ENCODE measurements around the gene NDUFAB1.
A peak's percentile ranks its signal among the peaks of the same experiment; 100 is the strongest.
"Not testable (repeated sequence)": the region's sequence is repeated elsewhere in the genome, so short reads cannot be mapped to it uniquely, and the experiment has no call there.

NDUFAB1 gene

GRCh38 chr16:23595951-23596720, at the start of gene NDUFAB1:
TSS of gene NDUFAB1 (minus strand) at chr16:23596316. CDS start at chr16:23596290, 26 bp downstream.
- Histone ChIP-seq H3K36me3 (ENCODE audit: insufficient read depth, low read depth, low read length) (peaks cover 28% of the 10 kb centered on the region), H3K4me1 (ENCODE audit: insufficient read depth, low read length) (peaks cover 17% of the 10 kb centered on the region), H3K4me3 (ENCODE audit: low read length) (peak within 1 kb of the TSS; percentile 99), H3K9me3 (ENCODE audit: insufficient read depth, low read depth, low read length) (no peaks in the 10 kb centered on the region), H3K9ac (ENCODE audit: low read depth, low read length) (peak within 1 kb of the TSS; percentile 97), H3K27ac (ENCODE audit: low read length) (peak within 1 kb of the TSS; percentile 72), H3K27me3 (ENCODE audit: insufficient read depth, low read length) (no peaks in the 10 kb centered on the region)

GRCh38 chr16:23642246-23642774, 46.2 kb upstream of the NDUFAB1 start:
- Histone ChIP-seq H3K9me3 (ENCODE audit: insufficient read depth, low read depth, low read length) (no peaks in the 10 kb centered on the region), H3K4me3 (ENCODE audit: low read length) (peak overlapping the region; percentile 100), H3K4me1 (ENCODE audit: insufficient read depth, low read length) (0 out of 2 replicates have a peak, but pooled peaks cover 3% of the 10 kb centered on the region), H3K27ac (ENCODE audit: low read length) (peak overlapping the region; percentile 99), H3K36me3 (ENCODE audit: insufficient read depth, low read depth, low read length) (peaks cover 51% of the 10 kb centered on the region), H3K27me3 (ENCODE audit: insufficient read depth, low read length) (no peaks in the 10 kb centered on the region), H3K9ac (ENCODE audit: low read depth, low read length) (peak overlapping the region; percentile 100; the same call in 1 of the 2 replicates)

GRCh38 chr16:23640931-23641765, 45.0 kb upstream of the NDUFAB1 start, which contains the start of the genes DCTN5 and PALB2:
TSS of gene DCTN5 (plus strand) at chr16:23641466. CDS start at chr16:23641543, 77 bp downstream.
TSS of gene PALB2 (minus strand) at chr16:23641310. CDS start at chr16:23641157, 153 bp downstream.
- Histone ChIP-seq H3K27me3 (ENCODE audit: insufficient read depth, low read length) (no peaks in the 10 kb centered on the region), H3K4me3 (ENCODE audit: low read length) (peak within 1 kb of the TSS; percentile 100), H3K9ac (ENCODE audit: low read depth, low read length) (peak within 1 kb of the TSS; percentile 100), H3K4me1 (ENCODE audit: insufficient read depth, low read length) (0 out of 2 replicates have a peak, but pooled peaks cover 3% of the 10 kb centered on the region), H3K9me3 (ENCODE audit: insufficient read depth, low read depth, low read length) (no peaks in the 10 kb centered on the region), H3K27ac (ENCODE audit: low read length) (peak within 1 kb of the TSS; percentile 99), H3K36me3 (ENCODE audit: insufficient read depth, low read depth, low read length) (peaks cover 54% of the 10 kb centered on the region)

GRCh38 chr16:23640615-23640930, 44.5 kb upstream of the NDUFAB1 start:
- Histone ChIP-seq H3K36me3 (ENCODE audit: insufficient read depth, low read depth, low read length) (peaks cover 54% of the 10 kb centered on the region), H3K9me3 (ENCODE audit: insufficient read depth, low read depth, low read length) (no peaks in the 10 kb centered on the region), H3K27ac (ENCODE audit: low read length) (peak overlapping the region; percentile 99), H3K27me3 (ENCODE audit: insufficient read depth, low read length) (no peaks in the 10 kb centered on the region), H3K4me1 (ENCODE audit: insufficient read depth, low read length) (0 out of 2 replicates have a peak, but pooled peaks cover 3% of the 10 kb centered on the region), H3K4me3 (ENCODE audit: low read length) (peak overlapping the region; percentile 100), H3K9ac (ENCODE audit: low read depth, low read length) (peak overlapping the region; percentile 100)

GRCh38 chr16:23635958-23636357, 39.8 kb upstream of the NDUFAB1 start:
- H3K36me3 ChIP-seq (ENCODE audit: insufficient read depth, low read depth, low read length), result peaks cover 69% of the 10 kb centered on the region

GRCh38 chr16:23634461-23635036, 38.4 kb upstream of the NDUFAB1 start:
- Histone ChIP-seq H3K36me3 (ENCODE audit: insufficient read depth, low read depth, low read length) (peaks cover 80% of the 10 kb centered on the region), H3K4me1 (ENCODE audit: insufficient read depth, low read length) (no peaks in the 10 kb centered on the region), H3K9me3 (ENCODE audit: insufficient read depth, low read depth, low read length) (no peaks in the 10 kb centered on the region), H3K4me3 (ENCODE audit: low read length) (no peak overlapping the region), H3K27ac (ENCODE audit: low read length) (no peak overlapping the region), H3K9ac (ENCODE audit: low read depth, low read length) (no peak overlapping the region), H3K27me3 (ENCODE audit: insufficient read depth, low read length) (no peaks in the 10 kb centered on the region)

More at GRCh38 chr16:23635958-23636357, 39.8 kb upstream of the NDUFAB1 start:
- Histone ChIP-seq H3K27ac (ENCODE audit: low read length) (no peak overlapping the region), H3K9ac (ENCODE audit: low read depth, low read length) (no peak overlapping the region), H3K4me1 (ENCODE audit: insufficient read depth, low read length) (no peaks in the 10 kb centered on the region), H3K27me3 (ENCODE audit: insufficient read depth, low read length) (no peaks in the 10 kb centered on the region), H3K9me3 (ENCODE audit: insufficient read depth, low read depth, low read length) (no peaks in the 10 kb centered on the region), H3K4me3 (ENCODE audit: low read length) (no peak overlapping the region)

- H3K4me1 ChIP-seq (ENCODE audit: insufficient read depth, low read length); H3K27me3 ChIP-seq (ENCODE audit: insufficient read depth, low read length); H3K4me3 ChIP-seq (ENCODE audit: low read length); H3K27ac ChIP-seq (ENCODE audit: low read length); H3K9me3 ChIP-seq (ENCODE audit: insufficient read depth, low read depth, low read length); H3K9ac ChIP-seq (ENCODE audit: low read depth, low read length): not testable (repeated sequence)
- H3K36me3 ChIP-seq (ENCODE audit: insufficient read depth, low read depth, low read length), result peaks cover 85% of the 10 kb centered on the region
These were observed 35.8 kb upstream of the NDUFAB1 start for GRCh38 chr16:23631874-23632273.

GRCh38 chr16:23629516-23629915, 33.4 kb upstream of the NDUFAB1 start:
- H3K27ac ChIP-seq (ENCODE audit: low read length), result no peak overlapping the region
- no peaks in the 10 kb centered on the region for H3K27me3 ChIP-seq (ENCODE audit: insufficient read depth, low read length)
- H3K4me1 ChIP-seq (ENCODE audit: insufficient read depth, low read length), result no peaks in the 10 kb centered on the region
- no peak overlapping the region for H3K4me3 ChIP-seq (ENCODE audit: low read length)
- H3K9ac ChIP-seq (ENCODE audit: low read depth, low read length), result no peak overlapping the region
- H3K36me3 ChIP-seq (ENCODE audit: insufficient read depth, low read depth, low read length), result peaks cover 85% of the 10 kb centered on the region
- no peaks in the 10 kb centered on the region for H3K9me3 ChIP-seq (ENCODE audit: insufficient read depth, low read depth, low read length)

GRCh38 chr16:23624092-23624491, 28.0 kb upstream of the NDUFAB1 start:
- Histone ChIP-seq H3K4me3 (ENCODE audit: low read length) (no peak overlapping the region), H3K9me3 (ENCODE audit: insufficient read depth, low read depth, low read length) (no peaks in the 10 kb centered on the region), H3K36me3 (ENCODE audit: insufficient read depth, low read depth, low read length) (peaks cover 94% of the 10 kb centered on the region), H3K9ac (ENCODE audit: low read depth, low read length) (no peak overlapping the region), H3K27ac (ENCODE audit: low read length) (no peak overlapping the region), H3K4me1 (ENCODE audit: insufficient read depth, low read length) (no peaks in the 10 kb centered on the region), H3K27me3 (ENCODE audit: insufficient read depth, low read length) (no peaks in the 10 kb centered on the region)

GRCh38 chr16:23615805-23616204, 19.7 kb upstream of the NDUFAB1 start:
- Histone ChIP-seq H3K36me3 (ENCODE audit: insufficient read depth, low read depth, low read length) (peaks cover 85% of the 10 kb centered on the region), H3K4me3 (ENCODE audit: low read length) (no peak overlapping the region), H3K27me3 (ENCODE audit: insufficient read depth, low read length) (no peaks in the 10 kb centered on the region), H3K27ac (ENCODE audit: low read length) (no peak overlapping the region), H3K9ac (ENCODE audit: low read depth, low read length) (no peak overlapping the region), H3K4me1 (ENCODE audit: insufficient read depth, low read length) (no peaks in the 10 kb centered on the region), H3K9me3 (ENCODE audit: insufficient read depth, low read depth, low read length) (no peaks in the 10 kb centered on the region)

GRCh38 chr16:23611936-23612335, 15.8 kb upstream of the NDUFAB1 start:
- no peak overlapping the region for H3K27ac ChIP-seq (ENCODE audit: low read length)
- H3K9ac ChIP-seq (ENCODE audit: low read depth, low read length), result no peak overlapping the region
- H3K36me3 ChIP-seq (ENCODE audit: insufficient read depth, low read depth, low read length), result peaks cover 72% of the 10 kb centered on the region
- no peaks in the 10 kb centered on the region for H3K4me1 ChIP-seq (ENCODE audit: insufficient read depth, low read length)
- H3K4me3 ChIP-seq (ENCODE audit: low read length), result no peak overlapping the region
- no peaks in the 10 kb centered on the region for H3K9me3 ChIP-seq (ENCODE audit: insufficient read depth, low read depth, low read length)
- no peaks in the 10 kb centered on the region for H3K27me3 ChIP-seq (ENCODE audit: insufficient read depth, low read length)
